ENCODE data around the gene TPO.
"Not testable (repeated sequence)": the region's sequence is repeated elsewhere in the genome, so short reads cannot be mapped to it uniquely, and the experiment has no call there.

The TPO gene

GRCh38 chr2:1556776-1557466 lies 143.7 kb downstream of the TPO start:
- DNase-seq (ENCODE audit: low read depth): no peak

GRCh38 chr2:1557467-1557820 lies 144.2 kb downstream of the TPO start:
- DNase-seq (ENCODE audit: low read depth): no peak

- DNase-seq (ENCODE audit: low read depth): no peak
Observed at GRCh38 chr2:1559589-1560175, 146.4 kb downstream of the TPO start.

- DNase-seq (ENCODE audit: low read depth): no peak
Observed at GRCh38 chr2:1561259-1561658, 148.0 kb downstream of the TPO start.

GRCh38 chr2:1561811-1562421 lies 148.7 kb downstream of the TPO start:
- no peak for DNase-seq (ENCODE audit: low read depth)

- no peak for DNase-seq (ENCODE audit: low read depth)
Observed at GRCh38 chr2:1563084-1563857, 150.0 kb downstream of the TPO start.

- no peak for DNase-seq (ENCODE audit: low read depth)
Observed at GRCh38 chr2:1563943-1564891, 151.0 kb downstream of the TPO start.

- no peak for DNase-seq (ENCODE audit: low read depth)
Observed at GRCh38 chr2:1567556-1568344, 154.5 kb downstream of the TPO start.

- DNase-seq (ENCODE audit: low read depth): not testable (repeated sequence)
Observed at GRCh38 chr2:1568345-1568668, 155.0 kb downstream of the TPO start.

- DNase-seq (ENCODE audit: low read depth): no peak
Observed at GRCh38 chr2:1569879-1570450, 156.7 kb downstream of the TPO start.

- DNase-seq (ENCODE audit: low read depth): no peak
Observed at GRCh38 chr2:1571477-1572417, 158.5 kb downstream of the TPO start.

- no peak for DNase-seq (ENCODE audit: low read depth)
Observed at GRCh38 chr2:1572638-1573037, 159.4 kb downstream of the TPO start.

GRCh38 chr2:1577846-1578245 lies 164.6 kb downstream of the TPO start:
- no peak for DNase-seq (ENCODE audit: low read depth)

GRCh38 chr2:1581257-1581964 lies 168.1 kb downstream of the TPO start:
- DNase-seq (ENCODE audit: low read depth): not testable (repeated sequence)

- DNase-seq (ENCODE audit: low read depth): no peak
Observed at GRCh38 chr2:1581965-1582625, 168.8 kb downstream of the TPO start.

- no peak for DNase-seq (ENCODE audit: low read depth)
Observed at GRCh38 chr2:1582891-1583341, 169.7 kb downstream of the TPO start.

GRCh38 chr2:1584051-1584531 lies 170.8 kb downstream of the TPO start:
- no peak for DNase-seq (ENCODE audit: low read depth)

All from stimulated activated CD8-positive, alpha-beta memory T cell treated with anti-CD3 and anti-CD28 coated beads, Interleukin-15, amount 100 ng/mL, for 1 hour (primary cell).